ENCODE data around the gene CCM2L. TPM values are rescaled to one million over a fixed set of nuclear protein-coding genes. Genes with fewer than 3 reads are reported as not detected.

Gene CCM2L
- total and polyA plus RNA-seq, 2 of the 8 experiments (the other 6 are each of a cell fraction or from before 2014, with no cell fraction given) = 5.5 to 15.8 TPM

DNA sequence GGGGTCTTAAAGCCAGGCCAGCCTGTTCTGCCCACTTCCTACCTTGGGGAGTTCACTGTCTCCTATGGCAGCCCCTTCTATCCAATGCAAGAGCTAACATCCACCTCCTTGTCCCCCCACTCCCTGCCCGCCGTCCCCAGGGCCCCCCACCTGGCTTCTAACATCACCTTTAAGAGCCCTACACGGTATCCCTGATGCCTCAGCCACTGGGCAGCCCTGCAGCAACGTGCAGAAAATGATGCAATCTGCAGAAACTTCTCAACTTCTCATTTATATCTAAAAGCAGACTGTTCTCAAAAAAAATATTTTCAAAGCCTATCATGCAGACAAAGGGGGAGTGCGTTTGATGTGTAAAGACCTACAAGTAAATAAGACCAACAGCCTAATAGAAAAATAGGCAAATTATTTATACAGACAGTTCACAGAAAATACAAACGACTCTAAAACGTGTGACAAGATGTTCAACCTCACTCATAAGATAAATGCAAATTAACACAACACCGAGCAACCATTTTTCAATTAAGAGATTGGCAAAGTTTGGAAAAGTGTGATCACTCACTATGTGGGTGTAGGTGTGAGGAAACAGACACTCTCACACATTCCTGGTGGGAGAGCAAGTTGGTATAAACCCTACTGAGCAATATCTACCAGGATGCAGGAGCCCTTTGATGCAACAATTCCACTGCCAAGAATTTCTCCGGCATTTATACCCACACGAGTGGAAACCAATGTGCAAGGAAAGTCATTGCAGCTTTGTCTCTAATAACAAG is 26.7 kb downstream of the CCM2L start:
- DNase-seq (ENCODE audit: low read depth in 1 of 2, low spot score in 2 of 2) = no peak
- Histone ChIP-seq H3K27me3 (replicated peaks in 1 of 4; ENCODE audit: control insufficient read depth in 3 of 4, extremely low read depth in 1 of 4, insufficient read depth in 3 of 4, low read length in 3 of 4) (peaks cover 0 to under 1% (median 0%) of the 10 kb centered on the region in 4 experiments; a peak in 1 of 7 replicates), H3K79me1 (ENCODE audit: low read depth, low read length) (no peaks in the 10 kb centered on the region), H4K91ac (replicated peaks; ENCODE audit: insufficient read length, low read length) (no peak overlapping the region), H3K23ac (ENCODE audit: insufficient read length) (no peak overlapping the region), H3K14ac (ENCODE audit: insufficient read length) (no peak overlapping the region), H3K18ac (ENCODE audit: extremely low read depth, low read length) (no peak overlapping the region; the same call in 1 of the 2 replicates), H2BK12ac (ENCODE audit: low read depth, low read length) (no peak overlapping the region), H3K4ac (replicated peaks; ENCODE audit: insufficient read length, low read depth, low read length) (no peak overlapping the region), H3K4me3 (ENCODE audit: extremely low read depth in 1 of 4, insufficient read depth in 2 of 4, low read depth in 3 of 4, low read length in 4 of 4) (no peak overlapping the region), H2BK120ac (replicated peaks; ENCODE audit: low read depth, low read length) (no peak overlapping the region), H2BK20ac (ENCODE audit: low read length) (no peak overlapping the region), H3K23me2 (ENCODE audit: low read depth, low read length) (peaks cover 2% of the 10 kb centered on the region; the same call in 1 of the 2 replicates), H3K27ac (ENCODE audit: low read depth, low read length) (no peak overlapping the region), H2BK5ac (ENCODE audit: low read depth, low read length) (no peak overlapping the region), H4K20me1 (replicated peaks in 1 of 2; ENCODE audit: control insufficient read depth in 1 of 2, insufficient read depth in 2 of 2, low read length in 2 of 2) (no peaks in the 10 kb centered on the region), H3K56ac (replicated peaks; ENCODE audit: insufficient read length, low read depth, low read length) (no peak overlapping the region), H4K8ac (ENCODE audit: extremely low read depth, insufficient read depth, low read length) (no peak overlapping the region; the same call in 1 of the 2 replicates), H3K4me1 (replicated peaks in 1 of 4; ENCODE audit: control insufficient read depth in 3 of 4, insufficient read depth in 4 of 4, low read length in 3 of 4) (peaks cover 0 to 8% (median 1%) of the 10 kb centered on the region in 4 experiments; a peak in 5 of 7 replicates), H2BK15ac (ENCODE audit: low read length) (no peak overlapping the region), H3K79me2 (ENCODE audit: control insufficient read depth in 1 of 2, insufficient read depth in 2 of 2, low read length in 2 of 2) (no peaks in the 10 kb centered on the region), H3K4me2 (ENCODE audit: insufficient read depth in 1 of 2, low read depth in 2 of 2, low read length in 2 of 2) (no peak overlapping the region), H3K9ac (replicated peaks in 1 of 4; ENCODE audit: extremely low read depth in 1 of 4, low read depth in 3 of 4, low read length in 3 of 4) (no peak overlapping the region), H3K36me3 (ENCODE audit: control insufficient read depth in 2 of 4, insufficient read depth in 4 of 4, low read length in 3 of 4) (no peaks in the 10 kb centered on the region), H2AK5ac (ENCODE audit: low read depth, low read length) (no peak overlapping the region), H2AFZ (ENCODE audit: low read length) (no peak overlapping the region), H4K5ac (ENCODE audit: insufficient read length, low read depth, low read length) (no peak overlapping the region), H3K9me3 (ENCODE audit: insufficient read depth in 2 of 2, low read depth in 1 of 2, low read length in 1 of 2) (no peaks in the 10 kb centered on the region)
- 80% methylated on average over 10 of the region's 10 CpGs; no CpG with 5 or more reads in 1 of the 2 experiments for WGBS, 2 experiments (ENCODE audit: extremely low coverage in 1 of 2, insufficient coverage in 1 of 2, insufficient read length in 1 of 2, insufficient replicate concordance in 2 of 2, low coverage in 1 of 2, low lambda C conversion rate in 2 of 2, missing lambda C conversion rate in 1 of 2)
- ChIA-PET CTCF (ENCODE audit: partially characterized antibody) (interaction anchor here (1.1 to 10.4 kb wide), 9 partner anchors 11 to 213 kb away, joined by 3 to 176 read pairs (median 7); no protein-coding TSS in a partner anchor), POLR2A (ENCODE audit: partially characterized antibody) (interaction anchor here (0.7 kb wide), 1 partner anchor 16 kb away, joined by 3 read pairs; no protein-coding TSS in a partner anchor)
- TF ChIP-seq, protein P1, sequence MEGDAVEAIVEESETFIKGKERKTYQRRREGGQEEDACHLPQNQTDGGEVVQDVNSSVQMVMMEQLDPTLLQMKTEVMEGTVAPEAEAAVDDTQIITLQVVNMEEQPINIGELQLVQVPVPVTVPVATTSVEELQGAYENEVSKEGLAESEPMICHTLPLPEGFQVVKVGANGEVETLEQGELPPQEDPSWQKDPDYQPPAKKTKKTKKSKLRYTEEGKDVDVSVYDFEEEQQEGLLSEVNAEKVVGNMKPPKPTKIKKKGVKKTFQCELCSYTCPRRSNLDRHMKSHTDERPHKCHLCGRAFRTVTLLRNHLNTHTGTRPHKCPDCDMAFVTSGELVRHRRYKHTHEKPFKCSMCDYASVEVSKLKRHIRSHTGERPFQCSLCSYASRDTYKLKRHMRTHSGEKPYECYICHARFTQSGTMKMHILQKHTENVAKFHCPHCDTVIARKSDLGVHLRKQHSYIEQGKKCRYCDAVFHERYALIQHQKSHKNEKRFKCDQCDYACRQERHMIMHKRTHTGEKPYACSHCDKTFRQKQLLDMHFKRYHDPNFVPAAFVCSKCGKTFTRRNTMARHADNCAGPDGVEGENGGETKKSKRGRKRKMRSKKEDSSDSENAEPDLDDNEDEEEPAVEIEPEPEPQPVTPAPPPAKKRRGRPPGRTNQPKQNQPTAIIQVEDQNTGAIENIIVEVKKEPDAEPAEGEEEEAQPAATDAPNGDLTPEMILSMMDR (IDR thresholded peaks at IDR 0.05; ENCODE audit: control extremely low read depth in 1 of 3, insufficient read depth in 1 of 3, low read depth in 1 of 3, low read length in 3 of 3) = no peak
- TF ChIP-seq RFX5 (IDR thresholded peaks at IDR 0.05; ENCODE audit: borderline replicate concordance, low read depth, low read length) (no peak), POLR2A (IDR thresholded peaks at IDR 0.05; ENCODE audit: control extremely low read depth in 1 of 2, low read depth in 2 of 2, low read length in 2 of 2) (no peak), TAF1 (IDR thresholded peaks at IDR 0.05; ENCODE audit: low read depth, low read length) (no peak), TAF7 (optimal IDR thresholded peaks at IDR 0.05; ENCODE audit: borderline replicate concordance, low read depth, low read length) (no peak), CEBPB (IDR thresholded peaks at IDR 0.05; ENCODE audit: low read depth, low read length) (0 out of 2 replicates have a peak, but pooled peaks have one; percentile 60)
- FAIRE-seq = no peak
